ENCODE results near the gene GLIS1. TPM values are rescaled to one million over a fixed set of nuclear protein-coding genes. Genes with fewer than 3 reads are reported as not detected.

The GLIS1 gene
- total and polyA plus RNA-seq, 10 of the 15 experiments (the other 5 are each of a cell fraction or from before 2014, with no cell fraction given), result not detected

GRCh38 chr1:53731043-53731600, 7.8 kb downstream of the GLIS1 start:
- no peak overlapping the region for H3K4me2 ChIP-seq (ENCODE audit: control insufficient read depth, insufficient read depth)
- H3K9ac ChIP-seq (ENCODE audit: control insufficient read depth, insufficient read depth, low read length), result no peak overlapping the region
- H3K4me1 ChIP-seq (ENCODE audit: control insufficient read depth, insufficient read depth, low read length), result no peaks in the 10 kb centered on the region
- RAD21 ChIA-PET (ENCODE audit: unreplicated experiment), result no interaction called here
- CTCF ChIA-PET, result no interaction called here
- H3K4me3 ChIP-seq, result no peak overlapping the region
- no peaks in the 10 kb centered on the region for H3K9me3 ChIP-seq (replicated peaks; ENCODE audit: control insufficient read depth, insufficient read depth, low read length)
- peaks cover 0 to 4% of the 10 kb centered on the region in 2 experiments; a peak in 1 of 4 replicates for H3K27me3 ChIP-seq (replicated peaks in 1 of 2; ENCODE audit: control insufficient read depth in 2 of 2, insufficient read depth in 2 of 2, low read length in 1 of 2)
- TF ChIP-seq BCL11A (IDR thresholded peaks at IDR 0.05; ENCODE audit: low read depth, low read length), result no peak
- TF ChIP-seq JUND (IDR thresholded peaks at IDR 0.05; ENCODE audit: low read depth, low read length), result no peak
- no peak for TF ChIP-seq SP1 (IDR thresholded peaks at IDR 0.05; ENCODE audit: low read depth, low read length)
- FAIRE-seq, result no peak
- POLR2A ChIA-PET, result no interaction called here
- no peak for DNase-seq (ENCODE audit: low read depth, low spot score)
- ATAC-seq, result no peak
- in situ Hi-C loops (cut with MboI), result no loop called here
- H4K20me1 ChIP-seq (ENCODE audit: control insufficient read depth, insufficient read depth), result no peaks in the 10 kb centered on the region; the same call in 1 of the 2 replicates
- SMC1A ChIA-PET (ENCODE audit: uncharacterized antibody, unreplicated experiment), result no interaction called here
- intact Hi-C loops (cut with micrococcal nuclease; ENCODE audit: unreplicated experiment), result no loop called here
- H3K27ac ChIP-seq (ENCODE audit: control insufficient read depth, insufficient read depth), result no peak overlapping the region
- no peak overlapping the region for H2AFZ ChIP-seq (ENCODE audit: control insufficient read depth, low read depth, low read length)
- 40% methylated on average over 10 of the region's 10 CpGs for WGBS (ENCODE audit: insufficient coverage, insufficient replicate concordance, low lambda C conversion rate, missing lambda C conversion rate)
- H3K79me2 ChIP-seq (ENCODE audit: control insufficient read depth, insufficient read depth, low read length), result no peaks in the 10 kb centered on the region
- no peaks in the 10 kb centered on the region for H3K36me3 ChIP-seq (ENCODE audit: control insufficient read depth in 2 of 2, insufficient read depth in 2 of 2, low read length in 1 of 2)
- no TSS peak for BruUV-seq (replicated peaks)

- SMC1A ChIA-PET (ENCODE audit: uncharacterized antibody, unreplicated experiment), result no interaction called here
- FAIRE-seq (no peak), DNase-seq (ENCODE audit: low read depth, low spot score) (no peak), ATAC-seq (no peak)
- Histone ChIP-seq H3K79me2 (ENCODE audit: control insufficient read depth, insufficient read depth, low read length) (no peaks in the 10 kb centered on the region), H3K4me2 (ENCODE audit: control insufficient read depth, insufficient read depth) (no peak overlapping the region), H4K20me1 (ENCODE audit: control insufficient read depth, insufficient read depth) (no peaks in the 10 kb centered on the region; the same call in 1 of the 2 replicates), H3K9ac (ENCODE audit: control insufficient read depth, insufficient read depth, low read length) (no peak overlapping the region), H3K4me1 (ENCODE audit: control insufficient read depth, insufficient read depth, low read length) (no peaks in the 10 kb centered on the region), H2AFZ (ENCODE audit: control insufficient read depth, low read depth, low read length) (no peak overlapping the region), H3K4me3 (no peak overlapping the region), H3K9me3 (replicated peaks; ENCODE audit: control insufficient read depth, insufficient read depth, low read length) (no peaks in the 10 kb centered on the region), H3K36me3 (ENCODE audit: control insufficient read depth in 2 of 2, insufficient read depth in 2 of 2, low read length in 1 of 2) (no peaks in the 10 kb centered on the region), H3K27me3 (replicated peaks in 1 of 2; ENCODE audit: control insufficient read depth in 2 of 2, insufficient read depth in 2 of 2, low read length in 1 of 2) (peaks cover 0 to 4% of the 10 kb centered on the region in 2 experiments; a peak in 1 of 4 replicates), H3K27ac (ENCODE audit: control insufficient read depth, insufficient read depth) (no peak overlapping the region)
- TF ChIP-seq CHD4 (IDR thresholded peaks at IDR 0.05), result no peak
- TF ChIP-seq, protein P1, sequence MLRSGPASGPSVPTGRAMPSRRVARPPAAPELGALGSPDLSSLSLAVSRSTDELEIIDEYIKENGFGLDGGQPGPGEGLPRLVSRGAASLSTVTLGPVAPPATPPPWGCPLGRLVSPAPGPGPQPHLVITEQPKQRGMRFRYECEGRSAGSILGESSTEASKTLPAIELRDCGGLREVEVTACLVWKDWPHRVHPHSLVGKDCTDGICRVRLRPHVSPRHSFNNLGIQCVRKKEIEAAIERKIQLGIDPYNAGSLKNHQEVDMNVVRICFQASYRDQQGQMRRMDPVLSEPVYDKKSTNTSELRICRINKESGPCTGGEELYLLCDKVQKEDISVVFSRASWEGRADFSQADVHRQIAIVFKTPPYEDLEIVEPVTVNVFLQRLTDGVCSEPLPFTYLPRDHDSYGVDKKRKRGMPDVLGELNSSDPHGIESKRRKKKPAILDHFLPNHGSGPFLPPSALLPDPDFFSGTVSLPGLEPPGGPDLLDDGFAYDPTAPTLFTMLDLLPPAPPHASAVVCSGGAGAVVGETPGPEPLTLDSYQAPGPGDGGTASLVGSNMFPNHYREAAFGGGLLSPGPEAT (IDR thresholded peaks at IDR 0.05; ENCODE audit: low read depth), result no peak
- WGBS (ENCODE audit: insufficient coverage, insufficient replicate concordance, low lambda C conversion rate, missing lambda C conversion rate), result 58% methylated on average over 12 of the region's 12 CpGs
- POLR2A ChIA-PET, result no interaction called here
- in situ Hi-C loops (cut with MboI) (no loop called here), intact Hi-C loops (cut with micrococcal nuclease; ENCODE audit: unreplicated experiment) (no loop called here)
- RAD21 ChIA-PET (ENCODE audit: unreplicated experiment), result no interaction called here
- BruUV-seq (replicated peaks), result no TSS peak
- CTCF ChIA-PET, result no interaction called here
Observed at GRCh38 chr1:53730224-53730865, 8.6 kb downstream of the GLIS1 start.

Data from GM12878 (cell line).